ENCODE results near the gene OR1L8.

- TF ChIP-seq CTCF (IDR thresholded peaks at IDR 0.05) (no peak), POLR2A (IDR thresholded peaks at IDR 0.05) (no peak)
Observed at GRCh38 chr9:122572456-122572855, 10.7 kb downstream of the OR1L8 start.

All from heart left ventricle (tissue), 13 donors.